ENCODE results near the gene STXBP6.

DNA sequence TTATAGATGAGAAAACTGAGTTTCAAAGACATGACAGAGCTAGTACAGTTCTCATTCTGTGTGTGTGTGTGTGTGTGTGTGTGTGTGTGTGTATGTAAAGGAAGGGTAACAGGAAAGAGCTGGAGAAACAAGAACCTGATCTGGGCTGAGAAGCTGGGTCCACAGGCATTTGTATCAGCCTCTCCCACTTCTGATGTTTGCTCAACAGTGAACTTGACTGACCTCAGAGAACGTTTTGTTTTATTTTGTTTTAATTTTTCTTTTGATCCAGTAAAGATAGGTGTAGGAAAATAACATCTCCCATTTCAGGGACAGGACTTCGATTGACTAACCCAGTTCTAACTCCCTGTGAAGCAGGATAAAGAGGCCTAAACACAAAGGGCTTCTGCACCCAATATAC lies 85.4 kb downstream of the STXBP6 start:
- TF ChIP-seq, protein P1, sequence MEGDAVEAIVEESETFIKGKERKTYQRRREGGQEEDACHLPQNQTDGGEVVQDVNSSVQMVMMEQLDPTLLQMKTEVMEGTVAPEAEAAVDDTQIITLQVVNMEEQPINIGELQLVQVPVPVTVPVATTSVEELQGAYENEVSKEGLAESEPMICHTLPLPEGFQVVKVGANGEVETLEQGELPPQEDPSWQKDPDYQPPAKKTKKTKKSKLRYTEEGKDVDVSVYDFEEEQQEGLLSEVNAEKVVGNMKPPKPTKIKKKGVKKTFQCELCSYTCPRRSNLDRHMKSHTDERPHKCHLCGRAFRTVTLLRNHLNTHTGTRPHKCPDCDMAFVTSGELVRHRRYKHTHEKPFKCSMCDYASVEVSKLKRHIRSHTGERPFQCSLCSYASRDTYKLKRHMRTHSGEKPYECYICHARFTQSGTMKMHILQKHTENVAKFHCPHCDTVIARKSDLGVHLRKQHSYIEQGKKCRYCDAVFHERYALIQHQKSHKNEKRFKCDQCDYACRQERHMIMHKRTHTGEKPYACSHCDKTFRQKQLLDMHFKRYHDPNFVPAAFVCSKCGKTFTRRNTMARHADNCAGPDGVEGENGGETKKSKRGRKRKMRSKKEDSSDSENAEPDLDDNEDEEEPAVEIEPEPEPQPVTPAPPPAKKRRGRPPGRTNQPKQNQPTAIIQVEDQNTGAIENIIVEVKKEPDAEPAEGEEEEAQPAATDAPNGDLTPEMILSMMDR (conservative IDR thresholded peaks at IDR 0.05; ENCODE audit: low read depth in 2 of 2): no peak
- no peak for TF ChIP-seq EZH2 (IDR thresholded peaks at IDR 0.05; ENCODE audit: low read depth, unreplicated experiment)
- no peak for TF ChIP-seq POLR2AphosphoS5 (IDR thresholded peaks at IDR 0.05; ENCODE audit: low read depth)
- no peak for TF ChIP-seq ZNF331 (CRISPR knock-in tag; IDR thresholded peaks at IDR 0.05; ENCODE audit: low read depth)
- TF ChIP-seq CREB1 (CRISPR knock-in tag; IDR thresholded peaks at IDR 0.05; ENCODE audit: low read depth): no peak
- TF ChIP-seq EZH2phosphoT487 (IDR thresholded peaks at IDR 0.05; ENCODE audit: unreplicated experiment): no peak
- TF ChIP-seq, protein P2, sequence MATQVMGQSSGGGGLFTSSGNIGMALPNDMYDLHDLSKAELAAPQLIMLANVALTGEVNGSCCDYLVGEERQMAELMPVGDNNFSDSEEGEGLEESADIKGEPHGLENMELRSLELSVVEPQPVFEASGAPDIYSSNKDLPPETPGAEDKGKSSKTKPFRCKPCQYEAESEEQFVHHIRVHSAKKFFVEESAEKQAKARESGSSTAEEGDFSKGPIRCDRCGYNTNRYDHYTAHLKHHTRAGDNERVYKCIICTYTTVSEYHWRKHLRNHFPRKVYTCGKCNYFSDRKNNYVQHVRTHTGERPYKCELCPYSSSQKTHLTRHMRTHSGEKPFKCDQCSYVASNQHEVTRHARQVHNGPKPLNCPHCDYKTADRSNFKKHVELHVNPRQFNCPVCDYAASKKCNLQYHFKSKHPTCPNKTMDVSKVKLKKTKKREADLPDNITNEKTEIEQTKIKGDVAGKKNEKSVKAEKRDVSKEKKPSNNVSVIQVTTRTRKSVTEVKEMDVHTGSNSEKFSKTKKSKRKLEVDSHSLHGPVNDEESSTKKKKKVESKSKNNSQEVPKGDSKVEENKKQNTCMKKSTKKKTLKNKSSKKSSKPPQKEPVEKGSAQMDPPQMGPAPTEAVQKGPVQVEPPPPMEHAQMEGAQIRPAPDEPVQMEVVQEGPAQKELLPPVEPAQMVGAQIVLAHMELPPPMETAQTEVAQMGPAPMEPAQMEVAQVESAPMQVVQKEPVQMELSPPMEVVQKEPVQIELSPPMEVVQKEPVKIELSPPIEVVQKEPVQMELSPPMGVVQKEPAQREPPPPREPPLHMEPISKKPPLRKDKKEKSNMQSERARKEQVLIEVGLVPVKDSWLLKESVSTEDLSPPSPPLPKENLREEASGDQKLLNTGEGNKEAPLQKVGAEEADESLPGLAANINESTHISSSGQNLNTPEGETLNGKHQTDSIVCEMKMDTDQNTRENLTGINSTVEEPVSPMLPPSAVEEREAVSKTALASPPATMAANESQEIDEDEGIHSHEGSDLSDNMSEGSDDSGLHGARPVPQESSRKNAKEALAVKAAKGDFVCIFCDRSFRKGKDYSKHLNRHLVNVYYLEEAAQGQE (IDR thresholded peaks at IDR 0.05; ENCODE audit: unreplicated experiment): no peak

Measured in GM23338 (cell line).